Esophagus squamous epithelium (tissue), 5 donors: ENCODE data around the gene FAM20C. TPM values are rescaled to one million over a fixed set of nuclear protein-coding genes. Genes with fewer than 3 reads are reported as not detected.

ENCODE experiments used
- DNase-seq: peaks from one replicate; lab custom pipeline; 2025; lab: John Stamatoyannopoulos, UW
- H3K27ac ChIP-seq, 4 donors: fragments of 200-600 bp; sonication (generic); one replicate each; pipeline ENCODE4 v1.5.1; 2016 to 2019; ENCODE audit warnings: mild to moderate bottlenecking in 1 of 4
- H3K27me3 ChIP-seq, 4 donors: fragments of 200-600 bp; sonication (generic); 1 replicate in 3 of 4; 2 replicates in 1 of 4; pipeline versions ENCODE4 v1.5.1 to v1.6.0; 2017 to 2021; ENCODE audit warnings: antibody characterized with exemption in 1 of 4
- H3K36me3 ChIP-seq, 3 donors: fragments of 200-600 bp; sonication (generic); one replicate each; pipeline ENCODE4 v1.5.1; 2016 to 2019
- H3K4me1 ChIP-seq, 3 donors: fragments of 200-600 bp; sonication (generic); one replicate each; pipeline ENCODE4 v1.5.1; 2017 to 2019
- H3K4me3 ChIP-seq, 4 donors: fragments of 200-600 bp; sonication (generic); 1 replicate in 3 of 4; 2 replicates in 1 of 4; pipeline ENCODE4 v1.5.1; 2016 to 2019; ENCODE audit warnings: mild to moderate bottlenecking in 2 of 4, moderate library complexity in 1 of 4
- H3K9me3 ChIP-seq, 3 donors: fragments of 200-600 bp; sonication (generic); one replicate each; pipeline ENCODE4 v1.5.1; 2016 to 2019
- POLR2A ChIP-seq, 4 donors: fragments of 450-650 bp; IDR thresholded peaks; one replicate each; pipeline ENCODE4 v1.6.1; 2017; ENCODE audit warnings: antibody characterized with exemption in 4 of 4, mild to moderate bottlenecking in 4 of 4, moderate library complexity in 3 of 4
- WGBS, 2 donors: methylation state at CpG; one replicate each; pipeline ENCODE4 v1.1.5; 2018; 5-methylcytosine and 5-hydroxymethylcytosine counted together
- intact Hi-C: fragments of 100-400 bp; cut with DNase I; formaldehyde crosslinking; loops from one replicate; pipeline ENCODE4 v1.15.0; 2022
- total RNA-seq, 4 donors: library from RNA; depleted of rRNA; stranded (reverse); fragments of >200 nt; gene quantifications; one replicate each; pipeline ENCODE4 v1.1.0, GENCODE V29; 2016
- TF ChIP-seq, protein P1 (sequence below), 6 experiments: fragments of 450-650 bp in 4 of 6; fragments of 200-600 bp in 2 of 6; sonication (generic) in 2 of 6; IDR thresholded peaks; one replicate each; pipeline ENCODE4 v1.5.1; 2016 to 2019; ENCODE audit warnings: antibody characterized with exemption in 6 of 6, mild to moderate bottlenecking in 4 of 6, moderate library complexity in 4 of 6
- donor health status: DM: yes; HTN: yes; CAD: no.

Gene FAM20C
- total RNA-seq, 4 donors from 2014 or later, result 8.5 to 16.0 (median 13.7) TPM

DNA sequence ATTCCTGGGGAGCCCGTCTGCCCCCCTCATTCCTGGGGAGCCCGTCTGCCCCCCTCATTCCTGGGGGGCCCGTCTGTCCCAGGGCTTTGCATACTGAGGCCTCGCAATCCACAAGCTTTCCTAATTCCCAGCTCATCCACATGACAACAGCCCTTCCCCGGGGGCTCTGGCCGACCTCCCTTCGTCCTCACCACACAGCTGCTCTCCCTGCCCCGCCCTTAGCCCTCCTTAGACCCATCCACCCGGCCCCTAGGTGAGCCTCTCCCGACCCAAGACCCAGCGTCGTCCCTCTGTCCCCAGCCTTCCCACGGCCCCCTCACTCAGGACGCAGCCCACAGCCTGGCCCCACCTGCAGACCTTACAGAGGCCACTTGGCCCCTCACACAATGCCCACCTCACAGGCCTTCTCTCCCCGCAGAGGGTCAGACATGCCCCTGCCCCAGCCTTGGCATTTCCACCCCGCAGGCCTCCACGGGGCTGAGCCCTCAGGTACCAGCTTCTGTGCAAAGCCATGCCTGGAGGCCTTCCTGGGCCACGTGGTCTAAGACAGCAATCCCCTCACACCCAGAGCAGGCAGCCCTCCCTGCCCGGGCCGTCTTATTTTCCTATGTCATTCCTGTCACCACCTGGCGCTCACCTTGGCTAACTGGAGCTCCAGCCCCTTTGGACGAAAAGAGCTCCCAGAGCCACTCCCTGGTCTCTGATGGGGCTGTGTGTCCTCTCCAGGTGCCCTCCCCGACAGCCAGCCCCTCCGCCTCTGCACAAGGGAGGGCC, 3.5 kb upstream of the FAM20C start:
- WGBS, 2 donors, result 54 to 57% methylated on average over 7 to 14 of the region's 24 CpGs
- peaks cover 11 to 37% (median 17%) of the 10 kb centered on the region in 3 donors for H3K4me1 ChIP-seq

DNA sequence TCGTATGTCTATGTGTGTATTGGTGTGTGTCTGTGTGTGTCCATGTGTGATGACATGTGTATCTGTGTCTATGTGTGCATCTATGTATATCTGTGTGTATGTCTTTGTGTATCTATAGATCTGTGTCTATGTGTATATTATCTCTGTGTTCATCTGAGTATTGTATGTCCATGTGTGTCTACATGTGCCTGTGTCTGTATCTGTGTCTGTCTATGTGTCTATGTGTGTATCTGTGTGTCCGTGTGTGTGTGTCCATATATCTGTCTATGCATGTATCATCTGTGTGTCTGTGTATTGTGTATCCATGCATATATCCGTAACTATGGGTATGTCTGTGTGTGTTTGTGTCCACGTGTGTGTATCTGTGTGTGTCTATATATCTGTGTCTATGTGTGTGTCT, 2.7 kb upstream of the FAM20C start:
- Histone ChIP-seq H3K9me3 (no peaks in the 10 kb centered on the region), H3K27me3 (peaks cover 0 to 53% (median 0%) of the 10 kb centered on the region in 4 donors), H3K4me1 (peaks cover 19 to 38% (median 24%) of the 10 kb centered on the region in 3 donors), H3K36me3 (no peaks in the 10 kb centered on the region), H3K27ac (no peak overlapping the region), H3K4me3 (no peak overlapping the region)
- intact Hi-C loops, result no loop called here
- no peak for DNase-seq
- 63 to 83% methylated on average over 4 of the region's 4 CpGs for WGBS, 2 donors
- TF ChIP-seq POLR2A (IDR thresholded peaks at IDR 0.05), result no peak
- TF ChIP-seq, protein P1, sequence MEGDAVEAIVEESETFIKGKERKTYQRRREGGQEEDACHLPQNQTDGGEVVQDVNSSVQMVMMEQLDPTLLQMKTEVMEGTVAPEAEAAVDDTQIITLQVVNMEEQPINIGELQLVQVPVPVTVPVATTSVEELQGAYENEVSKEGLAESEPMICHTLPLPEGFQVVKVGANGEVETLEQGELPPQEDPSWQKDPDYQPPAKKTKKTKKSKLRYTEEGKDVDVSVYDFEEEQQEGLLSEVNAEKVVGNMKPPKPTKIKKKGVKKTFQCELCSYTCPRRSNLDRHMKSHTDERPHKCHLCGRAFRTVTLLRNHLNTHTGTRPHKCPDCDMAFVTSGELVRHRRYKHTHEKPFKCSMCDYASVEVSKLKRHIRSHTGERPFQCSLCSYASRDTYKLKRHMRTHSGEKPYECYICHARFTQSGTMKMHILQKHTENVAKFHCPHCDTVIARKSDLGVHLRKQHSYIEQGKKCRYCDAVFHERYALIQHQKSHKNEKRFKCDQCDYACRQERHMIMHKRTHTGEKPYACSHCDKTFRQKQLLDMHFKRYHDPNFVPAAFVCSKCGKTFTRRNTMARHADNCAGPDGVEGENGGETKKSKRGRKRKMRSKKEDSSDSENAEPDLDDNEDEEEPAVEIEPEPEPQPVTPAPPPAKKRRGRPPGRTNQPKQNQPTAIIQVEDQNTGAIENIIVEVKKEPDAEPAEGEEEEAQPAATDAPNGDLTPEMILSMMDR (IDR thresholded peaks at IDR 0.05), result no peak

More for the DNA sequence above, 3.5 kb upstream of the FAM20C start:
- Histone ChIP-seq H3K9me3 (no peaks in the 10 kb centered on the region), H3K27me3 (peaks cover 0 to 53% (median 0%) of the 10 kb centered on the region in 4 donors), H3K36me3 (no peaks in the 10 kb centered on the region), H3K27ac (no peak overlapping the region), H3K4me3 (no peak overlapping the region)
- intact Hi-C loops, result no loop called here
- no peak for TF ChIP-seq POLR2A (IDR thresholded peaks at IDR 0.05)
- TF ChIP-seq, protein P1 (IDR thresholded peaks at IDR 0.05), result no peak
- no peak for DNase-seq

- DNase-seq, result no peak
- H3K4me3 ChIP-seq, result no peak overlapping the region
- peaks cover 22 to 40% (median 29%) of the 10 kb centered on the region in 3 donors for H3K4me1 ChIP-seq
- H3K36me3 ChIP-seq, result peaks cover 0 to 5% (median 3%) of the 10 kb centered on the region in 3 donors
- no peak for TF ChIP-seq POLR2A (IDR thresholded peaks at IDR 0.05)
- TF ChIP-seq, protein P1 (IDR thresholded peaks at IDR 0.05), result no peak
- no peaks in the 10 kb centered on the region for H3K9me3 ChIP-seq
- intact Hi-C loops, result no loop called here
- peaks cover 0 to 48% (median 0%) of the 10 kb centered on the region in 4 donors for H3K27me3 ChIP-seq
- no peak overlapping the region for H3K27ac ChIP-seq
- WGBS, 2 donors, result 80 to 87% methylated on average over 7 of the region's 21 CpGs
These were observed 2.2 kb upstream of the FAM20C start for GRCh38 chr7:190196-190595.

DNA sequence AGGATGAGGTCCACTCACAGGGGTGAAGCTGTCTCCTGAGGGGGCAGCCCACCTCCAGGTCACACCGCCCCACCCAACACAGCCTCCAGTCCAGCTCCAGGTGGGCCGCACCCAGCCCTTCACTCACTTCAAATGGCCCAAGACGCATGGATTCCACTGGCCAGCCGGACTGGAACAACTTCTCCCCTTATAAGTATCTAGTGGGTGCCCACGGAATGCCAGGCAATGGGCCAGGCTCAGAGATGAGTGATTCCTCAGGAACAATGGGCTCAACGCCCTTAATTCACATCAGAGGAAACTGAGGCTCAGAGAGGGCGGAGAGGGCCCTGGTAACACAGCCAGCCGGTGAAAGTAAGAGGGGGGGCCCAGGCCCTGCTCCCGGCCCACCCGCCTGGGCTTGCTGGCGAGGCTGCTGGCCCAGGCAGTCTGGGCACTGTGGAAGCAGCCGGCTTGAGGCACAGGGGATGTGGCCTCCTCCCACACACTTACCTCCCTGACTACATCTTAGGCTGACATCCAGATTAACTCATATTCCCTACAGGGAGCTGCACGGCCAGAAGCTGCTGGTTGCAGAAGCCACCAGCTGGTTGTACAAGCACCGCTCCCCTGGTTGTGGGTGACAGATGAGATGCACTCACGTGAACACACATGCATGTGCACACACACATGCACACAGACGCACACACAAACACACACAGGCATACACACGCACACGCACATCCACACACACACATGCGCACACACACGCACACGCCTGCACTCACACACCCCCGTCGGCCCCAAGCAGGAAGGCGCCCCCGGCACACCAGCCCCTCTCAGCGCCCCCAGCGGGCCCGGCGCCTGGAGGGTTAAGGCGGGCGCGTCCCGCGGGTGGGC, 1.0 kb upstream of the FAM20C start:
- Histone ChIP-seq H3K4me1 (peaks cover 34 to 52% (median 38%) of the 10 kb centered on the region in 3 donors), H3K36me3 (peaks cover under 1 to 14% (median 11%) of the 10 kb centered on the region in 3 donors), H3K27ac (peak overlapping the region; percentile 76 to 95 (median 88)), H3K4me3 (peak overlapping the region; percentile 55 to 89 (median 65)), H3K9me3 (no peaks in the 10 kb centered on the region), H3K27me3 (peaks cover 0 to 48% (median 0%) of the 10 kb centered on the region in 4 donors)
- no peak for DNase-seq
- TF ChIP-seq, protein P1 (IDR thresholded peaks at IDR 0.05), result no peak
- no peak for TF ChIP-seq POLR2A (IDR thresholded peaks at IDR 0.05)
- WGBS, 2 donors, result 22 to 40% methylated on average over 7 to 13 of the region's 34 CpGs
- intact Hi-C loops, result no loop called here
